Measurements from ENCODE around the gene CTNS. TPM values are rescaled to one million over a fixed set of nuclear protein-coding genes. Genes with fewer than 3 reads are reported as not detected.

Gene CTNS
- total RNA-seq, 6 experiments from 2014 or later, result 6.7 to 30.3 (median 9.4) TPM

GRCh38 chr17:3647769-3648555 lies 11.4 kb downstream of the CTNS start:
- Histone ChIP-seq H3K27me3 (no peaks in the 10 kb centered on the region), H3K9me3 (no peaks in the 10 kb centered on the region), H3K4me3 (peak overlapping the region in 1 of 3 donors; percentile 23), H3K27ac (peak overlapping the region in 2 of 3 donors; percentile 57 to 60), H3K4me1 (peaks cover 0 to 13% (median 5%) of the 10 kb centered on the region in 4 donors), H3K36me3 (no peaks in the 10 kb centered on the region)
- 73% methylated on average over 8 of the region's 20 CpGs for WGBS (ENCODE audit: insufficient coverage, low coverage, low lambda C conversion rate, missing lambda C conversion rate)
- intact Hi-C loops (cut with DNase I), result no loop called here
- ATAC-seq, result peak; percentile 90 to 94 (median 91)
- peak; percentile 77 to 83 (median 81) for DNase-seq
- peak; percentile 49 to 67 (median 64) for TF ChIP-seq CTCF (IDR thresholded peaks at IDR 0.05)
- TF ChIP-seq POLR2A (IDR thresholded peaks at IDR 0.05), result no peak

- Histone ChIP-seq H3K36me3 (no peaks in the 10 kb centered on the region), H3K27ac (no peak overlapping the region), H3K4me3 (no peak overlapping the region), H3K4me1 (peaks cover 0 to 1% (median 0%) of the 10 kb centered on the region in 4 donors), H3K9me3 (no peaks in the 10 kb centered on the region), H3K27me3 (no peaks in the 10 kb centered on the region)
- DNase-seq (no peak), ATAC-seq (peak in 1 of 4 donors; percentile 5)
- intact Hi-C loops (cut with DNase I), result no loop called here
- 88% methylated on average over 2 of the region's 11 CpGs for WGBS (ENCODE audit: insufficient coverage, low coverage, low lambda C conversion rate, missing lambda C conversion rate)
- no peak for TF ChIP-seq POLR2A (IDR thresholded peaks at IDR 0.05)
- TF ChIP-seq CTCF (IDR thresholded peaks at IDR 0.05), result no peak
Observed at GRCh38 chr17:3655766-3656165, 19.2 kb downstream of the CTNS start.

- no peaks in the 10 kb centered on the region for H3K9me3 ChIP-seq
- H3K36me3 ChIP-seq, result no peaks in the 10 kb centered on the region
- ATAC-seq, result no peak
- H3K27ac ChIP-seq, result no peak overlapping the region
- peaks cover 0 to 7% (median 1%) of the 10 kb centered on the region in 4 donors for H3K4me1 ChIP-seq
- no peak for DNase-seq
- no peak overlapping the region for H3K4me3 ChIP-seq
- WGBS (ENCODE audit: insufficient coverage, low coverage, low lambda C conversion rate, missing lambda C conversion rate), result 74% methylated on average over 7 of the region's 16 CpGs
- H3K27me3 ChIP-seq, result no peaks in the 10 kb centered on the region
- TF ChIP-seq POLR2A (IDR thresholded peaks at IDR 0.05) (no peak), CTCF (IDR thresholded peaks at IDR 0.05) (no peak)
- intact Hi-C loops (cut with DNase I), result no loop called here
Observed at GRCh38 chr17:3656353-3656752, 19.8 kb downstream of the CTNS start.

GRCh38 chr17:3656755-3657587 lies 20.4 kb downstream of the CTNS start:
- no peaks in the 10 kb centered on the region for H3K36me3 ChIP-seq
- TF ChIP-seq CTCF (IDR thresholded peaks at IDR 0.05), result no peak
- TF ChIP-seq POLR2A (IDR thresholded peaks at IDR 0.05), result no peak
- ATAC-seq, result no peak
- no peak for DNase-seq
- intact Hi-C loops (cut with DNase I), result no loop called here
- WGBS (ENCODE audit: insufficient coverage, low coverage, low lambda C conversion rate, missing lambda C conversion rate), result 73% methylated on average over 7 of the region's 16 CpGs
- no peak overlapping the region for H3K4me3 ChIP-seq
- H3K27ac ChIP-seq, result no peak overlapping the region
- H3K9me3 ChIP-seq, result no peaks in the 10 kb centered on the region
- H3K27me3 ChIP-seq, result no peaks in the 10 kb centered on the region
- H3K4me1 ChIP-seq, result peaks cover 0 to 13% (median 4%) of the 10 kb centered on the region in 4 donors
